H1 (cell line): ENCODE data around the gene PGM2L1. TPM values are rescaled to one million over a fixed set of nuclear protein-coding genes. Genes with fewer than 3 reads are reported as not detected.

Experiments
- CTCF ChIA-PET: fragments of 300-600 bp; sonication (Branson Sonifier 250); formaldehyde crosslinking; loops from one replicate; lab custom pipeline; 2021; ENCODE audit not compliant: partially characterized antibody; lab: Charles Lee
- POLR2A ChIA-PET: fragments of 300-600 bp; sonication (Branson Sonifier 250); formaldehyde crosslinking; loops from one replicate; lab custom pipeline; 2021; ENCODE audit warnings: inconsistent platforms; ENCODE audit not compliant: partially characterized antibody; lab: Charles Lee
- DNase-seq, 2 experiments: peaks; one replicate each; pipeline versions ENCODE4 v3.0.0 to v3.0.0-alpha.2; 2010 to 2022; ENCODE audit warnings: low spot score in 2 of 2, low read depth in 1 of 2, mixed read lengths in 1 of 2
- FAIRE-seq: peaks from 2 replicates; lab custom pipeline; 2011; peaks lifted over from hg19 to GRCh38; lab: Jason Lieb, UNC
- H2AFZ ChIP-seq: 2 replicates; pipeline ENCODE4 v1.8.1; 2012; ENCODE audit warnings: low read length, inconsistent platforms
- H2AK5ac ChIP-seq: 2 replicates; pipeline ENCODE4 v1.6.1; 2013; ENCODE audit warnings: low read depth, low read length
- H2BK120ac ChIP-seq: replicated peaks from 2 replicates; pipeline ENCODE3; 2013; ENCODE audit warnings: low read depth, low read length, inconsistent platforms
- H2BK12ac ChIP-seq: 2 replicates; pipeline ENCODE4 v1.6.1; 2013; ENCODE audit warnings: low read depth, low read length
- H2BK15ac ChIP-seq: 2 replicates; pipeline ENCODE4 v1.6.1; 2013; ENCODE audit warnings: low read length
- H2BK20ac ChIP-seq: 2 replicates; pipeline ENCODE4 v1.6.1; 2013; ENCODE audit warnings: low read length
- H2BK5ac ChIP-seq: 2 replicates; pipeline ENCODE4 v1.6.1; 2013; ENCODE audit warnings: low read depth, low read length
- H3K14ac ChIP-seq: 2 replicates; pipeline ENCODE4 v1.6.1; 2013; ENCODE audit warnings: inconsistent platforms; ENCODE audit not compliant: insufficient read length
- H3K18ac ChIP-seq: 2 replicates; pipeline ENCODE4 v1.6.1; 2013; ENCODE audit warnings: low read length; ENCODE audit errors: extremely low read depth
- H3K23ac ChIP-seq: 2 replicates; pipeline ENCODE4 v1.6.1; 2013; ENCODE audit warnings: inconsistent platforms; ENCODE audit not compliant: insufficient read length
- H3K23me2 ChIP-seq: 2 replicates; pipeline ENCODE4 v1.6.1; 2013; ENCODE audit warnings: low read depth, low read length
- H3K27ac ChIP-seq: 2 replicates; pipeline ENCODE4 v1.6.1; 2011; ENCODE audit warnings: low read depth, low read length, inconsistent platforms
- H3K27me3 ChIP-seq, 4 experiments: replicated peaks in 1 of 4; 1 replicate in 1 of 4; 2 replicates in 3 of 4; pipeline versions ENCODE4 v1.6.1 to v1.8.1; 2011 to 2013; ENCODE audit warnings: low read length in 3 of 4, mild to moderate bottlenecking in 3 of 4, inconsistent platforms in 2 of 4, mixed read lengths in 2 of 4, moderate library complexity in 1 of 4; ENCODE audit not compliant: control insufficient read depth in 3 of 4, insufficient read depth in 3 of 4; ENCODE audit errors: extremely low read depth in 1 of 4
- H3K36me3 ChIP-seq, 4 experiments: 2 replicates each; pipeline versions ENCODE4 v1.6.1 to v1.8.1; 2011 to 2013; ENCODE audit warnings: mild to moderate bottlenecking in 4 of 4, low read length in 3 of 4, moderate library complexity in 2 of 4, control low read depth in 1 of 4, inconsistent platforms in 1 of 4; ENCODE audit not compliant: insufficient read depth in 4 of 4, control insufficient read depth in 2 of 4
- H3K4ac ChIP-seq: replicated peaks from 2 replicates; pipeline ENCODE3; 2013; ENCODE audit warnings: low read length, low read depth, mixed read lengths, inconsistent platforms; ENCODE audit not compliant: insufficient read length
- H3K4me1 ChIP-seq, 4 experiments: replicated peaks in 1 of 4; 1 replicate in 1 of 4; 2 replicates in 3 of 4; pipeline versions ENCODE4 v1.6.1 to v1.8.1; 2011 to 2013; ENCODE audit warnings: low read length in 3 of 4, inconsistent platforms in 2 of 4, mixed read lengths in 1 of 4; ENCODE audit not compliant: insufficient read depth in 4 of 4, control insufficient read depth in 3 of 4
- H3K4me2 ChIP-seq, 2 experiments: 2 replicates each; pipeline versions ENCODE4 v1.6.1 to v1.8.1; 2011 to 2013; ENCODE audit warnings: low read depth in 2 of 2, low read length in 2 of 2, control low read depth in 1 of 2, inconsistent platforms in 1 of 2, mild to moderate bottlenecking in 1 of 2; ENCODE audit not compliant: insufficient read depth in 1 of 2
- H3K4me3 ChIP-seq, 4 experiments: fragments of 200-600, 300-600 bp in 1 of 4; sonication (generic), shearing (Covaris generic), sonication (Bioruptor Twin) in 1 of 4; 2 replicates each; pipeline versions ENCODE4 v1.5.1 to v1.8.1; 2011 to 2016; ENCODE audit warnings: low read length in 4 of 4, low read depth in 3 of 4, control low read depth in 2 of 4, inconsistent platforms in 2 of 4, mild to moderate bottlenecking in 2 of 4, mixed read lengths in 1 of 4, moderate library complexity in 1 of 4; ENCODE audit not compliant: insufficient read depth in 2 of 4; ENCODE audit errors: extremely low read depth in 1 of 4
- H3K56ac ChIP-seq: replicated peaks from 2 replicates; pipeline ENCODE3; 2013; ENCODE audit warnings: low read depth, mild to moderate bottlenecking, mixed read lengths, low read length, inconsistent platforms; ENCODE audit not compliant: insufficient read length
- H3K79me1 ChIP-seq: 2 replicates; pipeline ENCODE4 v1.6.1; 2013; ENCODE audit warnings: low read depth, low read length, control low read depth
- H3K79me2 ChIP-seq, 2 experiments: 2 replicates each; pipeline versions ENCODE4 v1.6.1 to v1.8.1; 2012 to 2013; ENCODE audit warnings: low read length in 2 of 2, mild to moderate bottlenecking in 2 of 2, inconsistent platforms in 1 of 2; ENCODE audit not compliant: insufficient read depth in 2 of 2, control insufficient read depth in 1 of 2
- H3K9ac ChIP-seq, 4 experiments: replicated peaks in 1 of 4; 1 replicate in 1 of 4; 2 replicates in 3 of 4; pipeline versions ENCODE4 v1.6.1 to v1.8.1; 2011 to 2013; ENCODE audit warnings: low read depth in 3 of 4, low read length in 3 of 4, control low read depth in 2 of 4, mild to moderate bottlenecking in 2 of 4, moderate library complexity in 2 of 4, inconsistent platforms in 1 of 4; ENCODE audit errors: extremely low read depth in 1 of 4
- H3K9me3 ChIP-seq, 2 experiments: 2 replicates each; pipeline versions ENCODE4 v1.6.1 to v1.8.1; 2012 to 2013; ENCODE audit warnings: mild to moderate bottlenecking in 2 of 2, moderate library complexity in 2 of 2, control low read depth in 1 of 2, inconsistent platforms in 1 of 2, low read depth in 1 of 2, low read length in 1 of 2, mixed read lengths in 1 of 2; ENCODE audit not compliant: insufficient read depth in 2 of 2
- H4K20me1 ChIP-seq, 2 experiments: replicated peaks in 1 of 2; 2 replicates each; pipeline versions ENCODE3 to v1.8.1; 2011 to 2013; ENCODE audit warnings: inconsistent platforms in 2 of 2, low read length in 2 of 2, mild to moderate bottlenecking in 1 of 2; ENCODE audit not compliant: insufficient read depth in 2 of 2, control insufficient read depth in 1 of 2
- H4K5ac ChIP-seq: 2 replicates; pipeline ENCODE4 v1.6.1; 2013; ENCODE audit warnings: low read length, low read depth, mixed read lengths, inconsistent platforms; ENCODE audit not compliant: insufficient read length
- H4K8ac ChIP-seq: 2 replicates; pipeline ENCODE4 v1.8.0; 2013; ENCODE audit warnings: mild to moderate bottlenecking, moderate library complexity, low read length, inconsistent platforms; ENCODE audit not compliant: insufficient read depth; ENCODE audit errors: extremely low read depth
- H4K91ac ChIP-seq: replicated peaks from 2 replicates; pipeline ENCODE3; 2013; ENCODE audit warnings: low read length, mixed read lengths, inconsistent platforms; ENCODE audit not compliant: insufficient read length
- CHD2 ChIP-seq: IDR thresholded peaks from 2 replicates; pipeline ENCODE4 v1.6.1; 2012; ENCODE audit warnings: low read length, improper control_type of control experiment
- CTCF ChIP-seq, 3 experiments: IDR thresholded peaks; 1 replicate in 2 of 3; 2 replicates in 1 of 3; pipeline versions ENCODE4 v1.5.1 to v1.6.1; 2011; ENCODE audit warnings: low read length in 3 of 3, mild to moderate bottlenecking in 3 of 3, inconsistent platforms in 2 of 3, low read depth in 1 of 3, moderate library complexity in 1 of 3; ENCODE audit not compliant: insufficient read depth in 1 of 3; ENCODE audit errors: control extremely low read depth in 1 of 3
- SRF ChIP-seq: IDR thresholded peaks from 2 replicates; pipeline ENCODE4 v1.6.1; 2011; ENCODE audit warnings: mild to moderate bottlenecking, low read depth, low read length, moderate library complexity
- WGBS, 2 experiments: shearing (Covaris generic) in 1 of 2; methylation state at CpG; one replicate each; pipeline versions ENCODE4 v1.1.6 to v1.1.7; 2013 to 2015; ENCODE audit warnings: low lambda C conversion rate in 2 of 2, mixed read lengths in 2 of 2, inconsistent platforms in 1 of 2, low coverage in 1 of 2, missing lambda C conversion rate in 1 of 2; ENCODE audit not compliant: insufficient replicate concordance in 2 of 2, insufficient coverage in 1 of 2, insufficient read length in 1 of 2; ENCODE audit errors: extremely low coverage in 1 of 2, missing lambda C conversion rate in 1 of 2; 5-methylcytosine and 5-hydroxymethylcytosine counted together
- polyA plus RNA-seq, 7 experiments: library from polyadenylated mRNA; depleted of rRNA in 3 of 7; stranded (reverse) in 5 of 7; unstranded in 2 of 7; fragments of >200 nt in 5 of 7; fragments of 200-250 nt in 2 of 7; gene quantifications; 1 replicate in 5 of 7; 2 replicates in 1 of 7; 4 replicates in 1 of 7; pipeline versions ENCODE4 v1.2.1 to v1.2.3, GENCODE V29; 2011 to 2013; ENCODE audit warnings: missing spikeins in 2 of 7, mixed read lengths in 2 of 7
- total RNA-seq: library from RNA; stranded (reverse); fragmentation: NEBNext Ultra II Directional; extraction: Animal tissue kit (Norgen Biotek cat#: 25700); gene quantifications from 2 replicates; pipeline ENCODE4 v1.2.1, GENCODE V29; 2021

The PGM2L1 gene
- total and polyA plus RNA-seq, 2 of the 8 experiments (the other 6 are each of a cell fraction or from before 2014, with no cell fraction given): 5.0 to 42.7 TPM

- Histone ChIP-seq H4K20me1 (no peaks in the 10 kb centered on the region), H3K9ac (no peak overlapping the region), H3K36me3 (no peaks in the 10 kb centered on the region), H3K4ac (no peak overlapping the region), H3K4me1 (peaks cover 0 to 3% (median 2%) of the 10 kb centered on the region in 4 experiments; a peak in 3 of 7 replicates), H2BK5ac (no peak overlapping the region), H3K23ac (no peak overlapping the region), H4K91ac (no peak overlapping the region), H2BK120ac (no peak overlapping the region), H3K27me3 (no peaks in the 10 kb centered on the region), H3K79me2 (peaks cover 0 to 37% of the 10 kb centered on the region in 2 experiments; a peak in 2 of 4 replicates), H3K27ac (no peak overlapping the region), H3K4me2 (no peak overlapping the region), H3K4me3 (no peak overlapping the region), H4K8ac (no peak overlapping the region), H3K23me2 (no peaks in the 10 kb centered on the region; the same call in 1 of the 2 replicates), H2BK15ac (no peak overlapping the region), H3K9me3 (no peaks in the 10 kb centered on the region), H2BK12ac (no peak overlapping the region), H3K14ac (no peak overlapping the region), H4K5ac (peak overlapping the region; percentile 60), H3K79me1 (no peaks in the 10 kb centered on the region), H2BK20ac (no peak overlapping the region), H3K18ac (no peak overlapping the region), H2AK5ac (no peak overlapping the region), H2AFZ (no peak overlapping the region), H3K56ac (no peak overlapping the region)
- FAIRE-seq (peak; percentile 90), DNase-seq (peak in 1 of 2 experiments; percentile 61)
- POLR2A ChIA-PET: interaction anchor here (1.0 to 1.3 kb wide), 2 partner anchors 9 to 10 kb away, joined by 4 to 7 read pairs; no protein-coding TSS in a partner anchor
- 5% methylated on average over 2 of the region's 2 CpGs; no CpG with 5 or more reads in 1 of the 2 experiments for WGBS, 2 experiments
- CTCF ChIA-PET: interaction anchor here (0.6 to 3.5 kb wide), 28 partner anchors 8 to 875 kb away, joined by 3 to 24 read pairs (median 4); partner anchors contain the start of gene PGM2L1
- TF ChIP-seq CTCF (IDR thresholded peaks at IDR 0.05; ENCODE audit: control extremely low read depth in 1 of 3, insufficient read depth in 1 of 3, low read depth in 1 of 3, low read length in 3 of 3): peak in 2 of 3 experiments; percentile 50 to 72; a peak in 2 of 4 replicates
- no peak for TF ChIP-seq CHD2
- no peak for TF ChIP-seq SRF
These were observed 9.4 kb downstream of the PGM2L1 start for GRCh38 chr11:74388678-74389327.
